Ammon's horn (tissue), 1 donor: ENCODE data around the gene CCDC188.

ENCODE experiments used
- DNase-seq: peaks from one replicate; pipeline ENCODE4 v3.0.0-alpha.2; 2016; ENCODE audit warnings: low spot score

Gene CCDC188

DNA sequence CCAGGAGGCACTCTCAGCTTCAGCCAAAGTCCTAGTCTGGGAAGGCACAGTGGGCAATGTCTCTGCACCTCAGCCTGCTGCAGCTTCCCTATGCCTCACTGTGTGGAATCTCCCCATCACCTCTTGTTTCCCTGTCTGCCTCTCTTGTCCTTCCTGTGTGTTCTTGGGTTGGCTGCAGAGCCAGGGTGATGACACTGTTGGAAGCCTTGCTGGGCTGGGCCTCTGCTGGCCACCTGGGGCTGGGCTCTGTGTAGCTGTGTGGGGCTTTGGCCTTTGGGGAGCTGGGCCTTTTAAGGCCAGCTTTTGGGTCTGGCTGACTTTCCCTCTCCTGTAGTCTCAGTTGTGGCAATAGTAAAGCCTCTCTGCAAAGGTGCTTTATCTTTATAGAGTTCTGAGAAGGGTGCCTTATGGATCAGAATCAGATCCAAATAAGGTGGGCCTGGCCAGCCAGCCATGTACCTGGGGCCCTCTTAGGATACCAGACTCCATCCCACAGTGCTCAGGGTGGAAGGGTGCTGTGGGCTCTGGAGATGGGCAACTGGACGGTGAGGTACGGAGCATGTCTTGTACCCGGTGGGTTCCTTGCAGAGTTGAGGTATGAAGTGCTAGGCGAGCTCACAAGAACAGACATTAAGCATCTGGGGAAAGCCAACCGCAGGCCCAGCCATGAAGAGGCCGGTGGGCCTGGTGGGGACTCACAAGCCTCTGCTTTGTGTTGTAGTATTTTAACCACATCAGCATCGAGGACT, 45.2 kb downstream of the CCDC188 start:
- DNase-seq: no peak

- DNase-seq: no peak
Measured at GRCh38 chr22:20102203-20102780, 48.6 kb downstream of the CCDC188 start.

DNA sequence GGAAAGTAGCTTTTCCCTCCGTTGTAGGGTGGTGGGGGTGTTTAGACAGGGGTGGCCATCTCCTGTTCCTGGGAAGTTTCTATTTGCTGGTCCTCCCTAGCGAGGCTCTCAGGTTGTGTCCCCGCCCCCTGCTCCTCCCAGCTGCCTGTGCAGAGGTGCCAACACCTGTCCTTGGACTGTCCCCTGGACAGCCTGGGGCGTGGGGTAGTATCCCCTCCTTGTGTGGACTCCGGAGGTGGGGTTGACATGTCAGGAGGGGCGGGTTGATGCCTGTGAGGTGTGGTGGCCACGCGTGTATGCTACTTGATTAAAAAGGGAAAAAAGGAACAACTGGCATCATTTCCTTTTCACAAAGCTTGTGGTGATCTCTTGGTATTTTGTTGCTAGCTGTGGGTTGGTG, 49.2 kb downstream of the CCDC188 start:
- DNase-seq: no peak

DNA sequence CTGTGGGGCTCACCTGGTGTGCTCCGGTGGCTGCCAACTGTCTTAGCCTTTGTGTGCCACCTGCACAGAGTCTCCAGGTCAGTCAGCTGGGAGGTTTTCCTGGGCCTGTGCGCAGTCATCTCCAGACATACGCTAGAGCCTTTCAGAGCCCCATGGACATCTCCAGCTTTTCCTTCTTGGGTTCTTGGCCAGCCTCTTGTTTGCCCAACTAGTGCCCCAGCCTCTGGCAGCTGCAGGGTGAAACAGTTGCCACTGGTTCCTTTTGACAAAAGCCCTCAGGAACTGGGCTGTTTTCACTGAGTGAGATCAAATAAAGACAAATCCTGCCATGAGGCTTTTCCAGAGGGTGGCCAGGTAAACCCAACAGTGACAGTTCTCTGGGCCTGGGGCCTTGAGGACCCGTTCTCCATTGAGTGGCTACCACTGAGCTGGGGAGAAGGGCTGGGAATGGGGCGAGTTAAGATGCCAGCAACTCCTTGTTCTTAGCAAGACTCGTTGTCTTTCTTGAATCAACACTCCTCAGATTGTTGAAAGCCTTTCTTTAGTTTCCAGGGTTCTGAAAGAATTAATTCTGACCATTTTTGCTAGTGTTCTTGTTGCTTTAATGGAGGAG, 51.6 kb downstream of the CCDC188 start:
- no peak for DNase-seq
